Thyroid gland (tissue), 4 donors: ENCODE measurements around the gene HDDC3.

Experiments used
- POLR2A ChIP-seq, 2 donors: fragments of 450-650 bp; IDR thresholded peaks; one replicate each; pipeline ENCODE4 v1.6.1; 2017; ENCODE audit warnings: antibody characterized with exemption in 2 of 2, mild to moderate bottlenecking in 2 of 2, moderate library complexity in 1 of 2
- TF ChIP-seq, protein P1 (sequence below), 6 experiments: fragments of 200-600 bp in 3 of 6; fragments of 450-650 bp in 3 of 6; sonication (generic) in 3 of 6; IDR thresholded peaks; one replicate each; pipeline ENCODE4 v1.5.1; 2016 to 2019; ENCODE audit warnings: antibody characterized with exemption in 6 of 6, mild to moderate bottlenecking in 2 of 6, inconsistent platforms in 1 of 6, moderate library complexity in 1 of 6

DNA sequence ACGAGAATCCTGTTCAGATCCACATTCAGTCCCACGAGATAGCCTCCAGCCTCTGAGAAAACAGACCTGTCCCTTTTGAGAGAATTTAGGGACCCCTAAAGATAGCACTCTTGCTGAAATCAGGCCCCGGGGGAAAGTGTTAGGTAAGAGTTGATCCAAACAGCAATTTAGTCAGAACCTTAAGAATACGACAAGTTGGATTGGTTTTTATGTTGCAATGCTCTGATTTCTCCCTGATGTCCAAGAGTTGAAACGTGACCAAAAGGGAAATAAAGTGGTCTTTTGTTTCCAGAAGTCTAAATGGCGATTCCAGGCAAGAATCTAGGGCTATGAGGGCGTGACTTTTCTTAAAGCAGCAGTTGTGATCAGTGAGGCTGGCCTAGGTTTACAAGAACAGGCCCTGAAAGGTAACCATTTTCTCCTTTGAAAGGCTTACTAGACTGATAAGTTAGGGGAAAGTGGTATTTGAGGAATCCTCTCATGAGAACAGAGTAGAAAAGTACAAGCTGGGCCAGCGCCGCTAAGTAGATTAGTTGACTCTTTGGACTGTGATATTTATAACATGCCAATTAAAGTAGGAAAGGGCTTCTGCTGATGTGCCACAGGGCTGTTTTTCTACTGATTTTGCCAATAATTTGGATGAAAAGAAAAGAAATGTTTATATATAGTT lies 24.4 kb downstream of the HDDC3 start:
- no peak for TF ChIP-seq POLR2A (IDR thresholded peaks at IDR 0.05)
- TF ChIP-seq, protein P1, sequence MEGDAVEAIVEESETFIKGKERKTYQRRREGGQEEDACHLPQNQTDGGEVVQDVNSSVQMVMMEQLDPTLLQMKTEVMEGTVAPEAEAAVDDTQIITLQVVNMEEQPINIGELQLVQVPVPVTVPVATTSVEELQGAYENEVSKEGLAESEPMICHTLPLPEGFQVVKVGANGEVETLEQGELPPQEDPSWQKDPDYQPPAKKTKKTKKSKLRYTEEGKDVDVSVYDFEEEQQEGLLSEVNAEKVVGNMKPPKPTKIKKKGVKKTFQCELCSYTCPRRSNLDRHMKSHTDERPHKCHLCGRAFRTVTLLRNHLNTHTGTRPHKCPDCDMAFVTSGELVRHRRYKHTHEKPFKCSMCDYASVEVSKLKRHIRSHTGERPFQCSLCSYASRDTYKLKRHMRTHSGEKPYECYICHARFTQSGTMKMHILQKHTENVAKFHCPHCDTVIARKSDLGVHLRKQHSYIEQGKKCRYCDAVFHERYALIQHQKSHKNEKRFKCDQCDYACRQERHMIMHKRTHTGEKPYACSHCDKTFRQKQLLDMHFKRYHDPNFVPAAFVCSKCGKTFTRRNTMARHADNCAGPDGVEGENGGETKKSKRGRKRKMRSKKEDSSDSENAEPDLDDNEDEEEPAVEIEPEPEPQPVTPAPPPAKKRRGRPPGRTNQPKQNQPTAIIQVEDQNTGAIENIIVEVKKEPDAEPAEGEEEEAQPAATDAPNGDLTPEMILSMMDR (IDR thresholded peaks at IDR 0.05): no peak
